ENCODE measurements around the gene TMEM253.

Gene TMEM253

GRCh38 chr14:21099596-21099985, 1.3 kb upstream of the TMEM253 start:
- DNase-seq (ENCODE audit: insufficient read length, low spot score) (no peak), FAIRE-seq (no peak)
- TF ChIP-seq POLR2A (IDR thresholded peaks at IDR 0.05; ENCODE audit: low read depth, low read length), result no peak

GRCh38 chr14:21101802-21102413, 1.0 kb downstream of the TMEM253 start:
- TF ChIP-seq POLR2A (IDR thresholded peaks at IDR 0.05; ENCODE audit: low read depth, low read length), result no peak
- DNase-seq (ENCODE audit: insufficient read length, low spot score) (no peak), FAIRE-seq (no peak)

- DNase-seq (ENCODE audit: insufficient read length, low spot score), result no peak
- FAIRE-seq, result no peak
- TF ChIP-seq POLR2A (IDR thresholded peaks at IDR 0.05; ENCODE audit: low read depth, low read length), result no peak
These were observed 1.9 kb downstream of the TMEM253 start for GRCh38 chr14:21102521-21103410.

- no peak for TF ChIP-seq POLR2A (IDR thresholded peaks at IDR 0.05; ENCODE audit: low read depth, low read length)
- FAIRE-seq (no peak), DNase-seq (ENCODE audit: insufficient read length, low spot score) (peak; percentile 80)
These were observed 2.5 kb downstream of the TMEM253 start for GRCh38 chr14:21103411-21103709.

- peak; percentile 57 for TF ChIP-seq POLR2A (IDR thresholded peaks at IDR 0.05; ENCODE audit: low read depth, low read length)
- FAIRE-seq (no peak), DNase-seq (ENCODE audit: insufficient read length, low spot score) (peak; percentile 79)
These were observed 3.0 kb downstream of the TMEM253 start for GRCh38 chr14:21103710-21104447.

GRCh38 chr14:21104448-21105060, 3.7 kb downstream of the TMEM253 start:
- no peak for TF ChIP-seq POLR2A (IDR thresholded peaks at IDR 0.05; ENCODE audit: low read depth, low read length)
- DNase-seq (ENCODE audit: insufficient read length, low spot score), result no peak
- peak; percentile 53 for FAIRE-seq

GRCh38 chr14:21105095-21105494, 4.2 kb downstream of the TMEM253 start:
- DNase-seq (ENCODE audit: insufficient read length, low spot score) (no peak), FAIRE-seq (no peak)
- no peak for TF ChIP-seq POLR2A (IDR thresholded peaks at IDR 0.05; ENCODE audit: low read depth, low read length)

- DNase-seq (ENCODE audit: insufficient read length, low spot score) (no peak), FAIRE-seq (no peak)
- no peak for TF ChIP-seq POLR2A (IDR thresholded peaks at IDR 0.05; ENCODE audit: low read depth, low read length)
These were observed 5.3 kb downstream of the TMEM253 start for GRCh38 chr14:21106176-21106497.

- no peak for TF ChIP-seq POLR2A (IDR thresholded peaks at IDR 0.05; ENCODE audit: low read depth, low read length)
- DNase-seq (ENCODE audit: insufficient read length, low spot score), result no peak
- FAIRE-seq, result peak; percentile 48
These were observed 5.8 kb downstream of the TMEM253 start for GRCh38 chr14:21106498-21107282.

- FAIRE-seq (no peak), DNase-seq (ENCODE audit: insufficient read length, low spot score) (no peak)
- no peak for TF ChIP-seq POLR2A (IDR thresholded peaks at IDR 0.05; ENCODE audit: low read depth, low read length)
These were observed 6.5 kb downstream of the TMEM253 start for GRCh38 chr14:21107283-21107800.

GRCh38 chr14:21108791-21109190, 7.9 kb downstream of the TMEM253 start:
- no peak for TF ChIP-seq POLR2A (IDR thresholded peaks at IDR 0.05; ENCODE audit: low read depth, low read length)
- no peak for FAIRE-seq
- DNase-seq (ENCODE audit: insufficient read length, low spot score), result no peak

- no peak for TF ChIP-seq POLR2A (IDR thresholded peaks at IDR 0.05; ENCODE audit: low read depth, low read length)
- DNase-seq (ENCODE audit: insufficient read length, low spot score) (no peak), FAIRE-seq (no peak)
These were observed 8.7 kb downstream of the TMEM253 start for GRCh38 chr14:21109377-21110138.

- FAIRE-seq, result no peak
- no peak for TF ChIP-seq POLR2A (IDR thresholded peaks at IDR 0.05; ENCODE audit: low read depth, low read length)
These were observed 11.4 kb downstream of the TMEM253 start for GRCh38 chr14:21112255-21112654.

More at GRCh38 chr14:21112255-21112654, 11.4 kb downstream of the TMEM253 start:
- DNase-seq (ENCODE audit: insufficient read length, low spot score), result no peak

Data from H54 (cell line).